ENCODE data around the gene DSCAM.
"Not testable (repeated sequence)": the region's sequence is repeated elsewhere in the genome, so short reads cannot be mapped to it uniquely, and the experiment has no call there.

Gene DSCAM

GRCh38 chr21:40445349-40445921 is 401.5 kb downstream of the DSCAM start:
- no peak for DNase-seq (ENCODE audit: low read depth)

GRCh38 chr21:40439581-40439980 is 407.4 kb downstream of the DSCAM start:
- H3K4me3 ChIP-seq (ENCODE audit: control insufficient read depth, low read depth, low read length); DNase-seq (ENCODE audit: low read depth): not testable (repeated sequence)

More at GRCh38 chr21:40445349-40445921, 401.5 kb downstream of the DSCAM start:
- TF ChIP-seq CTCF (IDR thresholded peaks at IDR 0.05; ENCODE audit: control insufficient read depth, insufficient read depth, low read depth, low read length, missing control alignments) = no peak
- no peak overlapping the region for H3K4me3 ChIP-seq (ENCODE audit: control insufficient read depth, low read depth, low read length)

GRCh38 chr21:40438616-40439015 is 408.3 kb downstream of the DSCAM start:
- no peak overlapping the region for H3K4me3 ChIP-seq (ENCODE audit: control insufficient read depth, low read depth, low read length)
- no peak for DNase-seq (ENCODE audit: low read depth)
- no peak for TF ChIP-seq CTCF (IDR thresholded peaks at IDR 0.05; ENCODE audit: control insufficient read depth, insufficient read depth, low read depth, low read length, missing control alignments)

GRCh38 chr21:40436261-40436660 is 410.7 kb downstream of the DSCAM start:
- TF ChIP-seq CTCF (IDR thresholded peaks at IDR 0.05; ENCODE audit: control insufficient read depth, insufficient read depth, low read depth, low read length, missing control alignments) = no peak
- no peak overlapping the region for H3K4me3 ChIP-seq (ENCODE audit: control insufficient read depth, low read depth, low read length)
- no peak for DNase-seq (ENCODE audit: low read depth)

- H3K4me3 ChIP-seq (ENCODE audit: control insufficient read depth, low read depth, low read length) = no peak overlapping the region
- DNase-seq (ENCODE audit: low read depth) = no peak
- no peak for TF ChIP-seq CTCF (IDR thresholded peaks at IDR 0.05; ENCODE audit: control insufficient read depth, insufficient read depth, low read depth, low read length, missing control alignments)
Measured at GRCh38 chr21:40433538-40433937, 413.4 kb downstream of the DSCAM start.

- no peak for DNase-seq (ENCODE audit: low read depth)
- no peak for TF ChIP-seq CTCF (IDR thresholded peaks at IDR 0.05; ENCODE audit: control insufficient read depth, insufficient read depth, low read depth, low read length, missing control alignments)
- H3K4me3 ChIP-seq (ENCODE audit: control insufficient read depth, low read depth, low read length) = no peak overlapping the region
Measured at GRCh38 chr21:40425981-40426380, 421.0 kb downstream of the DSCAM start.

- no peak for DNase-seq (ENCODE audit: low read depth)
- TF ChIP-seq CTCF (IDR thresholded peaks at IDR 0.05; ENCODE audit: control insufficient read depth, insufficient read depth, low read depth, low read length, missing control alignments) = no peak
- H3K4me3 ChIP-seq (ENCODE audit: control insufficient read depth, low read depth, low read length) = no peak overlapping the region
Measured at GRCh38 chr21:40422896-40423635, 423.9 kb downstream of the DSCAM start.
